Measurements from ENCODE around the gene RHOG.
"Not testable (repeated sequence)": the region's sequence is repeated elsewhere in the genome, so short reads cannot be mapped to it uniquely, and the experiment has no call there.

Gene RHOG

GRCh38 chr11:3834349-3834663 is 6.5 kb downstream of the RHOG start:
- DNase-seq (ENCODE audit: low read depth, low spot score), result no peak

- DNase-seq (ENCODE audit: low read depth, low spot score), result no peak
Measured at GRCh38 chr11:3833449-3833848, 7.3 kb downstream of the RHOG start.

- DNase-seq (ENCODE audit: low read depth, low spot score), result no peak
Measured at GRCh38 chr11:3832816-3833215, 7.9 kb downstream of the RHOG start.

- DNase-seq (ENCODE audit: low read depth, low spot score), result no peak
Measured at GRCh38 chr11:3831378-3832239, 9.2 kb downstream of the RHOG start.

- DNase-seq (ENCODE audit: low read depth, low spot score), result no peak
Measured at GRCh38 chr11:3830730-3831129, 10.0 kb downstream of the RHOG start.

GRCh38 chr11:3830088-3830487 is 10.7 kb downstream of the RHOG start:
- DNase-seq (ENCODE audit: low read depth, low spot score), result no peak

GRCh38 chr11:3827434-3828186 is 13.1 kb downstream of the RHOG start:
- DNase-seq (ENCODE audit: low read depth, low spot score), result no peak

GRCh38 chr11:3826721-3827120 is 14.0 kb downstream of the RHOG start:
- DNase-seq (ENCODE audit: low read depth, low spot score), result no peak

- no peak for DNase-seq (ENCODE audit: low read depth, low spot score)
Measured at GRCh38 chr11:3825473-3826154, 15.1 kb downstream of the RHOG start.

GRCh38 chr11:3824714-3825472 is 15.9 kb downstream of the RHOG start:
- DNase-seq (ENCODE audit: low read depth, low spot score), result peak; percentile 90

GRCh38 chr11:3823762-3824506 is 16.8 kb downstream of the RHOG start:
- DNase-seq (ENCODE audit: low read depth, low spot score), result no peak

- DNase-seq (ENCODE audit: low read depth, low spot score), result no peak
Measured at GRCh38 chr11:3823303-3823702, 17.5 kb downstream of the RHOG start.

GRCh38 chr11:3822312-3822711 is 18.4 kb downstream of the RHOG start:
- DNase-seq (ENCODE audit: low read depth, low spot score), result no peak

- DNase-seq (ENCODE audit: low read depth, low spot score), result no peak
Measured at GRCh38 chr11:3820971-3821370, 19.8 kb downstream of the RHOG start.

GRCh38 chr11:3817181-3817800 is 23.5 kb downstream of the RHOG start:
- no peak for DNase-seq (ENCODE audit: low read depth, low spot score)

GRCh38 chr11:3816673-3817072 is 24.1 kb downstream of the RHOG start:
- DNase-seq (ENCODE audit: low read depth, low spot score), result peak; percentile 49

- no peak for DNase-seq (ENCODE audit: low read depth, low spot score)
Measured at GRCh38 chr11:3815845-3816244, 24.9 kb downstream of the RHOG start.

- DNase-seq (ENCODE audit: low read depth, low spot score), result not testable (repeated sequence)
Measured at GRCh38 chr11:3814832-3815231, 25.9 kb downstream of the RHOG start.

GRCh38 chr11:3810951-3811350 is 29.8 kb downstream of the RHOG start:
- DNase-seq (ENCODE audit: low read depth, low spot score), result no peak

GRCh38 chr11:3810446-3810845 is 30.3 kb downstream of the RHOG start:
- DNase-seq (ENCODE audit: low read depth, low spot score), result peak; percentile 52

GRCh38 chr11:3809624-3809928 is 31.2 kb downstream of the RHOG start:
- DNase-seq (ENCODE audit: low read depth, low spot score), result no peak
